ENCODE data around the gene NETO1. TPM values are rescaled to one million over a fixed set of nuclear protein-coding genes. Genes with fewer than 3 reads are reported as not detected.

NETO1 gene
- polyA plus RNA-seq (ENCODE audit: insufficient read length in 4 of 4) = 1 to 10 TPM in 3 of 4 donors, under 1 TPM in 1; 0.90 to 1.9 (median 1.5) TPM

DNA sequence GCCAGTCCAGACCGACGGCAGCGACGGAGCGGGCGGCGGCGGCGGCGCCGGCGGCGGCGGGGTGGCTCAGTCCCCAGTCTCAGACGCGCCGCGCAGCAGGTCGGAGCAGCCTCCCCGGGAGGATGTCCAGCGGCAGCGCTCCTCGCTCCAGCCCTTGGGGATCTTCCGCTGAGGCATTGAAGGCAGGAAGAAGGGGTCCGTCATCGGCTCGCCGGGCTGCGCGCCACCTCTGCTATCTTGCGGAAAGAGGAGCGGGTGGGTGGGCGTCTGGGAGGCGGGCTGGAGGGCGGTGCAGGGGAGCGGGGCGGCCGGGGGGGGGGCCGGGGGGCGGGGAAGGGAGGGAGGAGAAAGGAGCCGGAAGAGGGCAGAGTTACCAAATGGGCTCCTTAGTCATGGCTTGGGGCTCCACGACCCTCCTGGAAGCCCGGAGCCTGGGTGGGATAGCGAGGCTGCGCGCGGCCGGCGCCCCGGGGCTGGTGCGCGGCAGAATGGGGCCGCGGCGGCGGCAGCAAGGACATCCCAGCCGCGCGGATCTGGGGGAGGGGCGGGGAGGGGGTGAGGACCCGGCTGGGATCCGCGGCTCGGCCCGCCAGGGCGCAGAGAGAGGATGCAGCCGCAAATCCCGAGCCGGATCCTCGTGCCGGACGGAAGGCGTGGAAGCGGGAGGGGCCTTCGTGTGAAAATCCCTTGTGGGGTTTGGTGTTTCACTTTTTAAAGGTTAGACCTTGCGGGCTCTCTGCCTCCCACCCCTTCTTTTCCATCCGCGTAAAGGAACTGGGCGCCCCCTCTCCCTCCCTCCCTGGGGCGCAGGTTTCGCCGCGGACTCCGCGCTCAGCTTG, at the start of gene NETO1:
Gene NETO1, minus strand, starts transcription at position 242 of the 839 bp plus-strand sequence. CDS start 696 bp downstream, outside the sequence.
- DNase-seq (ENCODE audit: low read depth in 4 of 4, low spot score in 3 of 4) = no peak

DNA sequence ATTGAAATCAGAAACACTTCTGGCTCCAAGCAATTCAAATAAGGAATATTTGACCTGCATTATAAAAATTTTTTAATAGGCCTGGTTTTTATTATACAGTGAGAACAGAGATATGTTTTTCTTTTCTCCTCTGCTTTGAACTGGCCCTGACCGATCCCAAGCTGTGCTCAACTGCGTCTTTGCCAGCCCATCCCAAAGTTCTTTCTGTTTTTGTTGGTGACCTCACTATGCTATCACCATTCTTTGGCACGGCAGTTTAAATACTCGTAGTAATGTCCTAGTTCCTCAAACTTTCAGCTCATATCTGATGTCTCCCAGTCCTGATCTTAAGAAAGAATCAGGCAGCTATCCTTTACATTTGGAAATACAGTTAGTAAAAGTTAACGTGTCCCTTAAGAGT, 42.3 kb upstream of the NETO1 start:
- DNase-seq (ENCODE audit: low read depth in 4 of 4, low spot score in 3 of 4) = no peak

DNA sequence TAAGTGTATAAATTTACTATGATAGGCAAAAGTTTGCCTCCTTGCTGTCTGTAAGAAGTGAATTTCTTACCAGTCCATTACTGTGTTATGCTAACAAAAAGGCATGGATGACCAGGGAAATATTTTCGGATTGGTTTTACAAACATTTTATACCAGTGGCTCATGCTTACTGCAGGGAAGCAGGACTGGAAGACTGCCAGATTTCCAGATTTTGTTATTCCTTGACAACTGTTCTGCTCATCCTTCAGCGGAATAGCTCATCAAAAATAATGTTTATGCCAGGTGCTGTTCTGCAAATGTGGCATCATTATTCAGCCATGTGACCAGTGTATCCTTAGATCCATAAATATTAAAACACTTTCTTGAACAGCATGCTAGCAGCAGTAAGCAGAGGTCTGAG, 40.4 kb upstream of the NETO1 start:
- DNase-seq (ENCODE audit: low read depth in 4 of 4, low spot score in 3 of 4) = no peak

- DNase-seq (ENCODE audit: low read depth in 4 of 4, low spot score in 3 of 4) = no peak
These were observed 35.2 kb upstream of the NETO1 start for GRCh38 chr18:72903033-72903432.

DNA sequence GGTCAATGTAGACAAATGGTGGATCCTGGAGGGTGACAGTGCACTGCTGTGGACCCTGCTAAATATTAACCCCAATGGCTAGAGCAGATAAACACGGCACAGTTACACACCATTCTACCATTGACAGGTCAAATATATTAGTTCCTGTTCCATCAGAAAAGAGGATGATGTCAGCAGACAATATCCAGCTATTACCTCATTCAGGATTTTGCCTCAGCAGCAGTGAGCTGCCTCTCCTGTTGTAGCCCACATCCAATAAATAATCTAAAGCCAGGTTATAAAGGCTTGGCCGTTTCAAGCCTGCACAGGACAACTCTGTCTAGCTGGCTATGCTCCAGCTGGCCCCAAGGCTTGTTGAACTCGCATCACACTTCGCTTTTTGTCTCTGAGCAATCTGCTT, 31.6 kb upstream of the NETO1 start:
- DNase-seq (ENCODE audit: low read depth in 4 of 4, low spot score in 3 of 4) = no peak

- DNase-seq (ENCODE audit: low read depth in 4 of 4, low spot score in 3 of 4) = no peak
These were observed 31.1 kb upstream of the NETO1 start for GRCh38 chr18:72898870-72899269.

DNA sequence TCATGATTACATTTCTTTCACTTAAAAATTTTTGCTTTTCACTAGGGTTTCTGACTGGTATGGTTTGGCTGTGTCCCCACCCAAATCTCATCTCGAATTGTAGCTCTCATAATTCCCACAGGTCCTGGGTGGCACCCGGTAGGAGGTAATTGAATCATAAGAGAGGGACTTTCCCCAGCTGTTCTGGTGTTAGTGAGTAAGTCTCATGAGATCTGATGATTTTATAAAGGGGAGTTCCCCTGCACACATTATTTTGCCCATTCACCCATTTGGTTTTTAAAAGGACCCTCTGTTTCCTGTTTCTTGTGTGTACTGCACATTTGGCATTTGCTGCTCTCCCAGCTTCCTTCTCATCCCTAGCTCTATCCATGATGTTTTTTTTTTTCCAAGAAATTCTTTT, 27.8 kb upstream of the NETO1 start:
- no peak for DNase-seq (ENCODE audit: low read depth in 4 of 4, low spot score in 3 of 4)

GRCh38 chr18:72878561-72878960, 10.8 kb upstream of the NETO1 start:
- DNase-seq (ENCODE audit: low read depth in 4 of 4, low spot score in 3 of 4) = no peak

GRCh38 chr18:72878143-72878542, 10.4 kb upstream of the NETO1 start:
- no peak for DNase-seq (ENCODE audit: low read depth in 4 of 4, low spot score in 3 of 4)

DNA sequence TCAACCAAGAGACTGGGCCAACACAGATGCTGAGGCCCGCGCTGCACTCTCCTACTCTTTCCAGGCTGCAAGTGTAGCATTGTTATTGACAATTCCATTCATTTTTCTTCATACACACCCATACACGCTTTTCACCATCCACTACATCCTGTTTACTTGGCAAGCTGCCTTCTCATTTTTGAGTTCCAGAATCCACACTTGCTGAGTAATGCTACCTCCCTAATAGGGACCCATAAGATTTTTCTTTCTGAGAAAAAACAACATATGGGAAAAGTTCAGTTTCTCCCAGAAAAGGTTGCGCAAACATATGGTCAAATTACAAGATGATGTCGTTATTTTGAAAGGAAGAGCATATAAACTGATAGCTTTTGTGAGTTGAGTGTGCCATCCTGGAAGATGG, 3.3 kb upstream of the NETO1 start:
- no peak for DNase-seq (ENCODE audit: low read depth in 4 of 4, low spot score in 3 of 4)

DNA sequence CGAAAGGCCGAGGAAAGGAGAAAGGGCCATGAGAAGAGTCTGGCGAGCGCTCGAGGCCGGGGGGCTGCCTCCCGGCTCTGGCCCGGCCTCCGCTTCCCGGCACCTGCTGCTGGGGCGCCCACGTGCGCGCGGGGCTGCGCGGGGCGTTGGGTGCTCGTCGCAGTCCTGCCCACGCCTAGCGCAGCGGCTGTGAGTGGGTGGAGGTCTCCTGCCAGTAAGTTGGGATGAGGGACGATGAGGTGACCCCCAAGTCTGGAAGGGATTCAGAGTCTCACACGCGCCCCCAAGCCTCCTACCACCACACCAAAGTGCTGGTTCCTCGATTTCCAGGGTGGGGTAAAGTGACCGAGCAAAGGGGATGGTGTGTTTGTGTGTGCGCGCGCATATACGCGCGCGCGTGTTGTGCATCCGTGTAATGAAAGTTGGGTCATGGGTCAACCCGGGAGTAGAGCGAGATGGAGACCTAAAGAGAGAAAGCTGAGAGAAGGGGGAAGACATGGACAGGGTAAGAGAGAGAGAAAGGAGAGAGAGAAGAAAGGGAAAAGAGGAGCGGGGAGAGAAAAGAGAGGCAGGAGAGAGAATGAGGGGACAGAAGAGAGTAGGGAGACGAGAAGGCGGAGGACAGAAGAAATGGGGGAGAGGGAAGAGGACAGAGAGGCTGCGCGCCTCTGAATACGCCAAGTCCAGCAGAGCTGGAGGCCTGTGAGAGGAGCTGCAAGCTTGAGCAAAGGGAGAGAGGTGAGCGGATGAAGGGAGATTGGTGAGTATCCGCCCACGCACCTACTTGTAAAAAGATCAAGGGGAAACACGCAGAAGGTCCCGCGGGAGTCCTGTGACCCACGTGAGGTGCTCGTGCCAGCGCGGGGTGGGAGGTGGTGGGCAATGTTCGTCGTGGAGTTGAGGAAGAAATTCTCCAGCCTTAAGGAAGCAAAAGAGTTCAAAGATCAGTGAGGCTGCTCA, 1.7 kb upstream of the NETO1 start:
- DNase-seq (ENCODE audit: low read depth in 4 of 4, low spot score in 3 of 4) = no peak

DNA sequence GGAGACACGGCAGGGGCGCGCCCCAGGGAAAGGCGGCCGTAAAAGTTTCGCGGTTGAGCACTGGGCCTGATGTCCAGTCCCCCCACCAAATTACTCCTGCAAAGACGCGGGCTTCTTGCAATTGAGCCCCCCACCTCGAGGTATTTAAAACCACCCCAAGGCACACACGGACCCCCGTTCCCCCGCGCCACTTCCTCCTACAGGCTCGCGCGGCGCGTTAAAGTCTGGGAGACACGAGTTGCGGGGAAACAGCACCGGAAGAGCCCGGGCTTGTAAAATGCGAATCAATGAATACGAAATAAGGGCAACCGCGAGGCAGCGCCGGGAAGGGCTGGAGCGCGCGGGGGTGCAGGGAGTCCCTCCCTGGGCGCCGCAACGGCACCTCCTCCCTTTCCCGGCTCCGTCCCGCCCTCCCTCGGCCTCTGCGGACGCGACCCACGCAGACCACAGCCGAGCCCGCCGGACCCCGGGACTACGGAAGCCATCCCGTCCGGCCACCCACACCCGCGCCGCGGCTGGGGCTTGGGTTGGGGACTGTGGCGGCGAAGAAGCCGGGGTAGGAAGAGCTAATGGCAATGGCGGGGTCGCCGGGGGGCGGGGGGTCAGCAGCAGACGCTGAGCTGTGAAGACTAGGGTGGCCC, 918 bp upstream of the NETO1 start:
- no peak for DNase-seq (ENCODE audit: low read depth in 4 of 4, low spot score in 3 of 4)

DNA sequence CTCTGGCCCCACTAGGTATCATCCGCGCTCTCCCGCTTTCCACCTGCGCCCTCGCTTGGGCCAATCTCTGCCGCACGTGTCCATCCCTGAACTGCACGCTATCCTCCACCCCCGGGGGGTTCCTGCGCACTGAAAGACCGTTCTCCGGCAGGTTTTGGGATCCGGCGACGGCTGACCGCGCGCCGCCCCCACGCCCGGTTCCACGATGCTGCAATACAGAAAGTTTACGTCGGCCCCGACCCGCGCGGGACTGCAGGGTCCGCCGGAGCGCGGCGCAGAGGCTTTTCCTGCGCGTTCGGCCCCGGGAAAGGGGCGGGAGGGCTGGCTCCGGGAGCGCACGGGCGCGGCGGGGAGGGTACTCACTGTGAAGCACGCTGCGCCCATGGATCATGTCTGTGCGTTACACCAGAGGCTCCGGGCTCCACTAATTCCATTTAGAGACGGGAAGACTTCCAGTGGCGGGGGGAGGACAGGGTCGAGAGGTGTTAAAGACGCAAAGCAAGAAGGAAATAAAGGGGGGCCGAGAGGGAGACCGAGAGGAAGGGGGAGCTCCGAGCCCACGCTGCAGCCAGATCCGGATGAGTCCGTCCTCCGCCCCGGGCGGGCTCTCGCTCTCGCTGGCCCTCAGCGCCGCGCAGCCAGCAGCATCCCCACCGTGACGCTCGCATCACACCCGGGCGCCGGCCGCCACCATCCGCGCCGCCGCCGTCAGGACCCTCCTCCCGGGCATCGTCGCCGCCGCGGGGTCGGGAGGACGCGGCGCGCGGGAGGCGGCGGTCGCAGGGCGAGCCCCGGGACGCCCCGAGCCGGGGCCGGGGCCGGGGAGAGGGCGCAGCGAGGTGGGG, 664 bp downstream of the NETO1 start:
- DNase-seq (ENCODE audit: low read depth in 4 of 4, low spot score in 3 of 4) = no peak

DNA sequence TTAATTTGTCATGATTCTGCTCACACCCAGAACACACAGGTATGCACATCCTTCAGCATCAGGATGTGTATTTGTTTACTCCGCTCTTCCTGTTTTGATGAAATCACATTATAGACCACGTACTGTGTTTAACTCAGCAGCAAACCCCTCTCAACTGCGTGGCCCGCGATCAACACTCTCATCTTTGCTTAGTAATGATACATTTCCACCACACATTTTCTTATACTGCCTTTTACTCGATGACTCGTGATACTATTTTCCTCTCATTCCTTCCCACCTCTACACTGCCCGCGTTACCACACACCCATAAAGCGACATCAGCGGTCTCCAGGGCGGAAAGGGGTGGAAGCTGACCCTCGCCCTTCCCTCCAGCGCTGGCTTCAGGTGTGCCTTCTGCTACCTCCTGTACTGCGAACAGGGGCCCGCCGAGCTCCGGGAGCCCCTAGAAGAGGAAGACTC, 1.3 kb downstream of the NETO1 start:
- no peak for DNase-seq (ENCODE audit: low read depth in 4 of 4, low spot score in 3 of 4)

GRCh38 chr18:72863754-72864153, 4.0 kb downstream of the NETO1 start:
- DNase-seq (ENCODE audit: low read depth in 4 of 4, low spot score in 3 of 4) = no peak

GRCh38 chr18:72859088-72859487, 8.7 kb downstream of the NETO1 start:
- no peak for DNase-seq (ENCODE audit: low read depth in 4 of 4, low spot score in 3 of 4)

GRCh38 chr18:72849671-72850070, 18.1 kb downstream of the NETO1 start:
- DNase-seq (ENCODE audit: low read depth in 4 of 4, low spot score in 3 of 4) = no peak

GRCh38 chr18:72848503-72849237, 19.1 kb downstream of the NETO1 start:
- DNase-seq (ENCODE audit: low read depth in 4 of 4, low spot score in 3 of 4) = no peak

GRCh38 chr18:72847771-72848170, 20.0 kb downstream of the NETO1 start:
- no peak for DNase-seq (ENCODE audit: low read depth in 4 of 4, low spot score in 3 of 4)
